Peyer's patch (tissue), 4 donors: ENCODE data around the gene LARGE2.

Experiments
- CTCF ChIP-seq, 6 experiments: fragments of 450-650 bp in 4 of 6; fragments of 200-600 bp in 2 of 6; sonication (generic) in 1 of 6; IDR thresholded peaks; one replicate each; pipeline ENCODE4 v1.5.1; 2017 to 2019; ENCODE audit warnings: antibody characterized with exemption in 6 of 6, mild to moderate bottlenecking in 3 of 6, moderate library complexity in 1 of 6
- POLR2A ChIP-seq, 2 donors: fragments of 450-650 bp; IDR thresholded peaks; one replicate each; pipeline ENCODE4 v1.5.1; 2017; ENCODE audit warnings: antibody characterized with exemption in 2 of 2, mild to moderate bottlenecking in 2 of 2, moderate library complexity in 2 of 2

- TF ChIP-seq POLR2A (IDR thresholded peaks at IDR 0.05) (peak; percentile 40 to 79), CTCF (IDR thresholded peaks at IDR 0.05) (no peak)
Measured at GRCh38 chr11:45918331-45918941, 4.0 kb upstream of the LARGE2 start.
